Measurements from ENCODE around the gene SLC6A12.

Gene SLC6A12

GRCh38 chr12:168763-169525 lies 45.0 kb downstream of the SLC6A12 start:
- TF ChIP-seq CTCF (IDR thresholded peaks at IDR 0.05; ENCODE audit: insufficient read depth, low read depth, low read length, missing control alignments), result no peak
- DNase-seq (ENCODE audit: low read depth), result no peak
- H3K4me3 ChIP-seq (ENCODE audit: low read depth, low read length), result no peak overlapping the region

GRCh38 chr12:167959-168600 lies 45.9 kb downstream of the SLC6A12 start:
- H3K4me3 ChIP-seq (ENCODE audit: low read depth, low read length), result no peak overlapping the region
- DNase-seq (ENCODE audit: low read depth), result no peak
- no peak for TF ChIP-seq CTCF (IDR thresholded peaks at IDR 0.05; ENCODE audit: insufficient read depth, low read depth, low read length, missing control alignments)

- no peak for DNase-seq (ENCODE audit: low read depth)
- no peak for TF ChIP-seq CTCF (IDR thresholded peaks at IDR 0.05; ENCODE audit: insufficient read depth, low read depth, low read length, missing control alignments)
- H3K4me3 ChIP-seq (ENCODE audit: low read depth, low read length), result no peak overlapping the region
Measured at GRCh38 chr12:166425-167075, 47.4 kb downstream of the SLC6A12 start.

DNA sequence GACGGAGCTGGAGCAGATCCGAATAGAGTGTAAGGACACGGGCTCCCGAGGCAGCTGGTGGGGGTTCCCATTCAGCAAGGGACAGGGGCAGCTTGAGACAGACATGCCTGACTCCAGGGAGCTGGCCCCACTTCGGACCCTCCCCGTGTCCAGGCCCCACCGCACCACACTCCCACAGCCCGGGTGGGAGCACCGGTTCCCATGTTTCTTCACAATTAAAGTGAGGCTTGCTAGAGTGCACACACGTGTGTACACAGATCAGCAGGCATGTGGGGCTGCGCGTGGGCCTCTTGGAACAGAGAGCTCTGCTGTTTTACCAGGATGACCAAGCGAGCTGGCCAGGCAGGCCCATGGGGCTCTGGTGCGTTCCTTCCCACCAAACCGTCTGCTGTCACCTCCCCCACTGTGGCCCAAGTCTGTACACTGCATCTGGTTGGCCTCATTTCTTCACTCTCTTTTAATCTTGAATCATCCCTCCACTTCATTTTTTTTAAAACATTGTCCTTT lies 48.0 kb downstream of the SLC6A12 start:
- no peak for DNase-seq (ENCODE audit: low read depth)
- TF ChIP-seq CTCF (IDR thresholded peaks at IDR 0.05; ENCODE audit: insufficient read depth, low read depth, low read length, missing control alignments), result no peak
- H3K4me3 ChIP-seq (ENCODE audit: low read depth, low read length), result no peak overlapping the region

DNA sequence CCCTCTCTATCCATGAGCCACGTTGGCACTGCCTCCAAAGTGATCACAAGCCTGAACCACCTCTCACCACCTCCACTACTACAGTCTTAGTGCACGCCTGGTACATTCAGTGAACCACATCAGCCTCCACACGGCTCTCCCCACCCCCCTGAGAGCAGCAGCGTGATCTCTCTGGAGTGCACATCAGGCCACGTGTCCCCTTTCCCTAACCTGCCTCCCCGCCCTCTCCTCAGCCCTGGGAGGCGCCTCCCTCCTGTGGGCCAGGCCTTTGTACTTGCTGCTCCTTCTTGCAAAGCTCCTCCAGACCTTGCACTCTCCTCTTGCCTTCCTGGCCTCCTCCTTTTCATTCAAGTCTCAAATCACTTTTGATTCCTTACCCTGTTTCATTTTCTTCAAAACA lies 49.8 kb downstream of the SLC6A12 start:
- H3K4me3 ChIP-seq (ENCODE audit: low read depth, low read length), result no peak overlapping the region
- no peak for TF ChIP-seq CTCF (IDR thresholded peaks at IDR 0.05; ENCODE audit: insufficient read depth, low read depth, low read length, missing control alignments)
- DNase-seq (ENCODE audit: low read depth), result no peak

DNA sequence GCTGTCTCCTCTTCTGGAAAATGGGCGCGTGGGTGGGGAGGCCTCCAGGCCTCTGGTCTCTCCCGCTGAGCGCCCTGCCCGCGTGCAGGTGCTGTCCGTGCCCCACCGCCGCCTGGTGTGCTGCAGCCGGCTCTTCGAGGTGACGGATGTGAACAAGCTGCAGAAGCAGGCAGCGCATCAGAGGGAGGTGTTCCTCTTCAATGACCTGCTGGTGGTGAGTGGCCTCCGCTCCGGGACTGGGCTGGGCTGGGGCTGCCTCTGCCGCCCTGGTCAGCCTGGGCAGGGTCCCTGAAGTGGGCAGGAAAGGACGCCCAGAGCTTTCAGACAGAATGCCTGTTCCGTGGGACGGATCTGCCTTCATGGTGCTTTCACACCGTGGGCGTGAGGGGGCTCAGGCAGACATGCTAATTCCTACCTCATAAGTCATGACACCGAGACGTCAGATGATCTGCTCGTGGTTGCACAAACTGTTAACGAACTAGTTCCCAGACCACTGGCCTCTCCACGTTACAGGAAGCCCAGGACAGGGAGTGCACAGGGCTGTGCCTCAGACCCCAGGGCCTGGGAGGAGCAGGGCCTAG lies 50.5 kb downstream of the SLC6A12 start:
- TF ChIP-seq CTCF (IDR thresholded peaks at IDR 0.05; ENCODE audit: insufficient read depth, low read depth, low read length, missing control alignments), result no peak
- no peak overlapping the region for H3K4me3 ChIP-seq (ENCODE audit: low read depth, low read length)
- no peak for DNase-seq (ENCODE audit: low read depth)
